NCI-H345 (cell line): ENCODE measurements around the gene ZDHHC23.
A peak's percentile ranks its signal among the peaks of the same experiment; 100 is the strongest.

Source experiments
- DNase-seq: peaks from one replicate; lab custom pipeline; 2025; lab: John Stamatoyannopoulos, UW

Gene ZDHHC23

DNA sequence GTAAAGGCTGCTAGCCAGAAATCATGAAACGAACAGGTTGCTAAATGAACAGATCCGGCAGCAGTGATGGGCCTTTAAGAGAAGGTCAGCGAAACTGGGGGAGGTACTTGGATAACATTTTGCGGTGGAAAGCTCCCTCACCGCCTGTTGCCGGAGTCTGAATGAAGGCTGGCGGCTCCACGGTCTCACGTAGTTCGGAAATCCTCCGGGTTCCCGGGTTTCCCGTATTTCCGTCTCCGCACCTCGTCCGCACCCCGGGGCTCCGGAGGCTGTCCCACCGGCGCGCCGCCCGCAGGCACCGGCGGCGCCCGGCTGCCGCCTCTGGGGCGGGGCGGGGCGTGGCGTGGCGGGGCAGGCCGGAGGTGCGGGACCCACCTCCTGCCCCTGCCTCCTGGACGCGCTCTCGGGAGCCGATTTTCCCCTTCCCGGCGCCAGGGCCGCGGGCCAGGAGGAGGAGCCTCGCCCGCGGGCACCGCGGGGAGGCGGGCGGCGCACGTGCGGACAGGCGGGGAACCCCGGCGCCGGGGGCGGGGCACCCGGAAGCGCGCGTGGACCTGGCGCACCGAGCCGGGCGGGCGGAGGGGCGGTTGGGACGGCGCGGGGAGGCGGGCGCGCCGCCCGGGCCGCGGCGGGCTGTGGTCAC lies at the start of gene ZDHHC23:
TSS of gene ZDHHC23 (plus strand) at position 642 of the 643 bp plus-strand sequence. CDS start 790 bp downstream, outside the sequence.
- peak; percentile 79 for DNase-seq

GRCh38 chr3:113898892-113899291 lies 48.9 kb upstream of the ZDHHC23 start:
- no peak for DNase-seq

GRCh38 chr3:113906568-113907140 lies 41.2 kb upstream of the ZDHHC23 start:
- DNase-seq: no peak

- no peak for DNase-seq
These were observed 39.7 kb upstream of the ZDHHC23 start for GRCh38 chr3:113908133-113908532.

GRCh38 chr3:113910966-113911365 lies 36.8 kb upstream of the ZDHHC23 start:
- DNase-seq: no peak

DNA sequence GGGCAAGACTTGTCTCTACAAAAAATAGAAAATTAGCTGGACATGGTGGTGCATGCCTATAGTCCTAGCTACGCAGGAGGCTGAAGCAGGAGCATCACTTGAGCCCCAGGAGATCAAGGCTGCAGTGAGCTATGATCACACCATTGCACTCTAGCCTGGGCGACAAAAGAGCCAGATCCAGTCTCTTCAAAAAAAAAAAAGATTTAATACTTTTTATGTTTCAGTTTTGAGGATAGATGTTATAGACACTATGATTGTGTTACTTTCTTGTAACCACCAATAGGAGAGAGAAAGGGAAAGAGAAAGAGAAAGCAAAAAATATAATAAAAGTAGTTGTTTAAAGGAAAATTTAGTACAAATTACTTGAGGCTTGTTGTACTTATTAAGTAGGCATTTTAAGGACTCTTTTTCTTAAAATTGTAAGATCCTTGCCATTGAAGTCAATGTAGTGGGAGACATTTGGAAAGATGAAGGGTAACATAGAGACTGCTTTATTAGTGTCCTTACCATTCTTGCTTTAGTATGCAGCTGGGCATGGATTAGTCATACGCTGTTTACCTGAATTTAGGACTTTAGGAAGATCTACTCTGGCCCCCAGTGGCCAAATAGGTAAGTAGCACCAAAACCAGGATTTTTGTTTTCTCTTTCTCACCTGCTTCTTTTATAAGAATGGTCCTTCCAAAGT lies 35.1 kb upstream of the ZDHHC23 start:
- DNase-seq: peak; percentile 62

DNA sequence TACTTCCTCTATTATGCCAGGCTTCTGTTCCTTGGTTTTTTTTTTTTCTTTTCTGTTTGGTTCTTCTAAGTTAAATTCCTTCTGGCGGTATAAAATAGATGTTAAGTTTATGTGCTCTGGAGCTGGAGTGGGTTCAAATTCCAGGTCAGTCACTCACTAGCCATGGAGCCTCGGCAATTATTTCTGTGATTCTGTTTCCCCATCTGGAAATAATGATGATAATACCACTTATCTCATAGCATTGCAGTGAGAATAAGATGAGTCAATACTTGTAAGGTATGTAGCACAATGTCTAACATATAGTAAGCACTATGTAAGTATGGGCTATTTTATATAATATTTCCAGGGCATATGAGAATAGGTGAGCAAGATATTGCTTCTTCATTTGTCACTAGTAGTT lies 33.2 kb upstream of the ZDHHC23 start:
- no peak for DNase-seq

- no peak for DNase-seq
These were observed 20.3 kb upstream of the ZDHHC23 start for GRCh38 chr3:113927556-113927955.

- no peak for DNase-seq
These were observed 982 bp upstream of the ZDHHC23 start for GRCh38 chr3:113946831-113947230.

- peak; percentile 46 for DNase-seq
These were observed 453 bp downstream of the ZDHHC23 start for GRCh38 chr3:113948015-113948917.

DNA sequence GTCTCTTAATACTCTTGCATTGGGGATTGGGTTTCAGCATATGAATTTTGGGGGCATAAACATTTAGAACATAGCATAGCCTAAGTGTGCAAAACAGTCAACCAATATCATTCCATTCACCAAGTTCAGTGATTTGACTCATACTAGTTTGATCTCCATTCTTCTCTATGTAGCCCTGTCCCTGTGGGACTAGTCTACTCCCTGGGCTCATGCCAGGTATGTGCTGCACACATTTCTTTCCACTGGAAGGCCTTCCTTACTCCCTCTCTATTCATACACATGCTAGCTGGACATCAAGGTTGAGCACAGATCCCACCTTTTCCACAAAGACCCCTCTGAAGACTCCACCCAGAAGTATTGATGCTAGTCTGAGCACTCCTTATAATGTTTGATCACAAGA lies 5.1 kb downstream of the ZDHHC23 start:
- no peak for DNase-seq

GRCh38 chr3:113953677-113954076 lies 5.9 kb downstream of the ZDHHC23 start:
- DNase-seq: no peak

GRCh38 chr3:113954091-113954685 lies 6.4 kb downstream of the ZDHHC23 start:
- DNase-seq: no peak

GRCh38 chr3:113963879-113964278 lies 16.1 kb downstream of the ZDHHC23 start:
- no peak for DNase-seq

GRCh38 chr3:113966172-113966571 lies 18.4 kb downstream of the ZDHHC23 start:
- DNase-seq: no peak

- no peak for DNase-seq
These were observed 21.2 kb downstream of the ZDHHC23 start for GRCh38 chr3:113968986-113969385.

- no peak for DNase-seq
These were observed 30.0 kb downstream of the ZDHHC23 start for GRCh38 chr3:113977822-113978221.

- no peak for DNase-seq
These were observed 32.1 kb downstream of the ZDHHC23 start for GRCh38 chr3:113979916-113980315.

DNA sequence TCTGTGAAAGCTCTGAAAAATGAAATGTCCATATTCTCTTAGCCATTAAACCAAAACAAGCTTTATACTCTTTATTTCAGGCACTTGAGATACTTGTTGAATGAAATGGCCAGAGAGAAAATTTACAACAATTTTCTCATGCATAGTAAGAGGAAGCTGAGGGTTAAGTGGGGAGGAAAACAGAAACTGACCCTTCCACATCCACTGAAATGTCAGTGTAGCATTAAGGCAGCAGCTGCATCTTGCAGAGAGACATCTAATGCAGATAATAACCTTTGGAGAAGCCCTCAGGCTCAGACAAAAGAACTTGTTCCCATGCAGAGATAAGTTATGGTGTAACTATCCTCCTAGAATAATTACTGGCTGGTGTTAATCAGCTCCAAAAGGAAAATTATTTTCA lies 34.0 kb downstream of the ZDHHC23 start:
- no peak for DNase-seq

DNA sequence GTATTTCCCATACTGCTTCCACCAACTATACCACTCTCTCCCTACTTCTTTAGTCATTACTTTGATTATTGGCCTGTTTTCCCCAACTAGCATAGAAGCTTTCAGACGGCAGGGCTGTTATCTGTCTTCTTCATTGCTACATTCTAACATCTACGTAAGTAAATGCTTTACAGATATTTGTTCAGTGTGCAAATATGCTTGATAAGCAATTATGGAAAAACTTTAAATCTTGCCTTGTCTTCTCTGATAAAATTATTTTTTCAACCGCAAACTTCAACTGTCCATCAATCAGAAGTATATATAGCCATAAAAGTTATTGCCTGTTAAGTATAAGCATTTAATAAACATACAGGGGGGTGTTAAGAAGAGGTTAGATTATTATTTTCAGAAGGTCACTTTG lies 35.7 kb downstream of the ZDHHC23 start:
- DNase-seq: no peak

- no peak for DNase-seq
These were observed 37.7 kb downstream of the ZDHHC23 start for GRCh38 chr3:113985541-113985940.

DNA sequence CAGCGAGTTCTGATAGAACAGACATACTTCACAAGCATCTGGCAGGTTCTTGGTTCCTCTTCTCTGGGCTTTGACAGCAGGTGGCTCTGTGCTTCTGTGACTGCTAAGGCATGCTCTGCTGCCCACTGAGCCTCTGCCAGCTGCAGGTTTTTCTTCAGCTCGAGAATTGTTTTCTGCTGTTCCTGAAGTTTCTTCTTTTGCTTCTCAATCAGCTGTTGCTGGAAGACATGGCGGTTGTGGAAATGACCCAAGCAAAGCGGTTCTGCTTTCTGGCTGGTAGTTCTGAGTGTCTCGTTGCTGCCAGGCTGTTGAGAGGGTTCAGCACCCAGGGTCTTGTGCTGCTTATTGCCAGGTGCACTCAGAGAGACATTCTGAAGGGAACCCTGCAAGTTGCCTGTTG lies 57.7 kb downstream of the ZDHHC23 start:
- no peak for DNase-seq
